Spleen (tissue), 7 donors: ENCODE data around the gene VTI1A.

Source experiments
- POLR2A ChIP-seq, 3 donors: fragments of 450-650 bp; IDR thresholded peaks; one replicate each; pipeline ENCODE4 v1.5.1; 2017; ENCODE audit warnings: antibody characterized with exemption in 3 of 3, mild to moderate bottlenecking in 1 of 3
- POLR2AphosphoS5 ChIP-seq, 3 donors: sonication (generic); formaldehyde crosslinking; IDR thresholded peaks; one replicate each; pipeline ENCODE4 v1.5.1; 2017; ENCODE audit warnings: antibody characterized with exemption in 3 of 3
- TF ChIP-seq, protein P1 (sequence below), 11 experiments: fragments of 200-600 bp in 7 of 11; fragments of 450-650 bp in 4 of 11; sonication (generic) in 4 of 11; IDR thresholded peaks in 8 of 11; conservative IDR thresholded peaks in 3 of 11; 1 replicate in 7 of 11; 2 replicates in 4 of 11; pipeline versions ENCODE4 v1.4.0 to v1.8.0; 2016 to 2021; ENCODE audit warnings: antibody characterized with exemption in 11 of 11, inconsistent platforms in 4 of 11, mild to moderate bottlenecking in 1 of 11
- donor health status: DM: no; HTN: no; CAD: no; lungs with moderate emphysema.
- donor health status: DM: no; HTN: no; CAD: no.
- donor health status: DM: no; HTN: no; CAD: no.

DNA sequence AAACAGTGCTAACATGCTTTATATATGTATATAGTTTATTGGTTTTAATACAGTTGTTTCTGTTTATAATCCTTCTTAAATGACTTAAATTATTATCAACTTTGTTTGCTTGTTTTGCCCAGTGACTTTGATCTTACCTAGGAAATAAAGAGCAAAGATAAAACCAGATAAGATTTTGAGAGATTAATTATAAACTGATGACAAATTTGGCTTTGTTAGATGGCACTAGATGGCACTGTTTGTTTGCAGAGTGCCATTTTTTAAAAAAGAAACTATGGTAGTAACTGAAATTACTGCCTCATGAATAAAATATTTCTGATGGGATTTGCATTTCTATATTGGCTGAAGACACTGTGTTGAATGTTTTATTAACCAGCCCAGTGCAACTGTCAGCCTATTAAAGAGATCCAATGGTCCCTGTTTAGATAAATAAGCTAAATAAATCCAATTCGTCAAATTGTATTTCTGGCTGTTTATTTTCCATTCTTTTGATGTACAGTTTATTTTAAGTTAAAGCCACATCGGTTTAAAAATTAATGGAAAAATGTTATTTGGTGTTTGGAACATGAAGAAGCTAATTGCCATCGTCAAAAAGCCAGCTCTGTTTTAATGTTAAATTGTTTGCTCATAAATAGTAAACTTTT lies 28.7 kb downstream of the VTI1A start:
- TF ChIP-seq, protein P1, sequence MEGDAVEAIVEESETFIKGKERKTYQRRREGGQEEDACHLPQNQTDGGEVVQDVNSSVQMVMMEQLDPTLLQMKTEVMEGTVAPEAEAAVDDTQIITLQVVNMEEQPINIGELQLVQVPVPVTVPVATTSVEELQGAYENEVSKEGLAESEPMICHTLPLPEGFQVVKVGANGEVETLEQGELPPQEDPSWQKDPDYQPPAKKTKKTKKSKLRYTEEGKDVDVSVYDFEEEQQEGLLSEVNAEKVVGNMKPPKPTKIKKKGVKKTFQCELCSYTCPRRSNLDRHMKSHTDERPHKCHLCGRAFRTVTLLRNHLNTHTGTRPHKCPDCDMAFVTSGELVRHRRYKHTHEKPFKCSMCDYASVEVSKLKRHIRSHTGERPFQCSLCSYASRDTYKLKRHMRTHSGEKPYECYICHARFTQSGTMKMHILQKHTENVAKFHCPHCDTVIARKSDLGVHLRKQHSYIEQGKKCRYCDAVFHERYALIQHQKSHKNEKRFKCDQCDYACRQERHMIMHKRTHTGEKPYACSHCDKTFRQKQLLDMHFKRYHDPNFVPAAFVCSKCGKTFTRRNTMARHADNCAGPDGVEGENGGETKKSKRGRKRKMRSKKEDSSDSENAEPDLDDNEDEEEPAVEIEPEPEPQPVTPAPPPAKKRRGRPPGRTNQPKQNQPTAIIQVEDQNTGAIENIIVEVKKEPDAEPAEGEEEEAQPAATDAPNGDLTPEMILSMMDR (IDR thresholded peaks at IDR 0.05 in 8 of 11, conservative IDR thresholded peaks at IDR 0.05 in 3 of 11), result peak in 5 of 11 experiments; percentile 14 to 36 (median 27)
- TF ChIP-seq POLR2A (IDR thresholded peaks at IDR 0.05) (no peak), POLR2AphosphoS5 (IDR thresholded peaks at IDR 0.05) (no peak)
